HT-29 (cell line): ENCODE data around the gene CDT1. TPM values are rescaled to one million over a fixed set of nuclear protein-coding genes. Genes with fewer than 3 reads are reported as not detected.

ENCODE experiments used
- DNase-seq: peaks from one replicate; pipeline ENCODE4 v3.0.0-alpha.2; 2015; ENCODE audit warnings: low spot score
- total RNA-seq: library from RNA; depleted of rRNA; stranded (reverse); fragments of >200 nt; shearing (Covaris generic); gene quantifications from 2 replicates; pipeline ENCODE4 v1.2.3, GENCODE V29; 2014

Gene CDT1
- total RNA-seq, 1 experiment from 2014 or later = 146 TPM

DNA sequence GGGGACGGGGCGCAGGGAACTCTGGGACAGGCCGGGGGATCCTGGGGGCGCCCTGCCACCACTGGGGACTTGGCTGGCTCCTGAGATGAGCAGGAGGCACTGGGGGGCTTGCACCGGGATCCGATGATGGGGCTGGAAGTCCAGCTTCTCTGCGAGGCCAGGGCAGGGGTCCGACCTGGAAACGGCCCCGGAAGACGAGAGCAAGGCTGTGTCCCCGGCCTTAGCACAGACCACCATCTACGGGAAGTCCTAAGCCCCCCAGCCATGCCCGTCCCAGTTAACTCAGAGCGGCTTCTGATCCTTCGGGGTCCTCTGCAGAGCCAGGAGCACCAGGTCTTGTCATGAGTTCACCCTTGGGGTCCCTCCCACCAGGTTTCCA is 573 bp downstream of the CDT1 start:
- no peak for DNase-seq

DNA sequence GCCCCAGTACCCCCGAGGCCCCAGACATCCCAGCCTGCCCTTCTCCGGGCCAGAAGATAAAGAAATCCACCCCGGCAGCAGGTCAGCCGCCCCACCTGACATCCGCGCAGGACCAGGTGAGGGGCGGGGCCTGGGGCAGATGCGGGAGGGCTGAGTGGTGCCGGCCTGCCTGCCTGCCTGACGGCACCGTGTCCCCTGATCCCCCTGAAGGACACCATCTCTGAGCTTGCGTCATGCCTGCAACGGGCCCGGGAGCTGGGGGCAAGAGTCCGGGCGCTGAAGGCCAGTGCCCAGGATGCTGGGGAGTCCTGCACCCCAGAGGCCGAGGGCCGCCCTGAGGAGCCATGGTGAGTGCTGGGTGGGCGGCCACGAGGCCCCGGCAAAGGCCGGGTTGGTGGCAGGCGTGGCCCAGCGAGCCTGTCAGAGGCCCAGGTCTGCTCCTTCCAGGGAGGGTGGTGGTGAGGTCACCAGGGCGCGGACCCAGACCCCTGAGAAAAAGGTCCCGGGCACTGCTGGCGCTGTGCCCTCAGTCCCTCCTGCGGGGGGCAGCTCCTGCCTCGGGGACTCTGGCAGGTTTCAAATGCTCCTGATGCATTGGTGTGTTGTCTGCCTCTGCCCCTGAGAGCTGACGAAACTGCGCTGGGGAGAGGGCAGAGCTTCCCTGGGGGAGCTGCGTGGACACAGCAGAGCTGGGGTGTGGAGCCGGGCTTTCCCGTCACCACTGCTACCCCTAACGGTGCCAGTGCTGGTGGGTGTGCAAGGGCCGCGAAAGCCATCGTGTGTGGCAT is 1.2 kb downstream of the CDT1 start:
- peak; percentile 61 for DNase-seq

DNA sequence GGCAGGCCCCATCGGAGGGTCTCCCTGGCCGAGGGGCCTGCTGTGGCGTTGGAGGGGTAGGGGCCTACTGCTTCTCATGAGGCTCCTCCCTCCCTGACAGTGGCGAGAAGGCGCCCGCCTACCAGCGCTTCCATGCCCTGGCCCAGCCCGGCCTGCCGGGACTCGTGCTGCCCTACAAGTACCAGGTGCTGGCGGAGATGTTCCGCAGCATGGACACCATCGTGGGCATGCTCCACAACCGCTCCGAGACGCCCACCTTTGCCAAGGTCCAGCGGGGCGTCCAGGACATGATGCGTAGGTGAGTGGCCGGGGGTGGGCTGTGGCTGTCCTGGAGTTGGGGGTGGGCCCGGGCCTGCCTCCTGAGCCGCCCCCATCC is 1.7 kb downstream of the CDT1 start:
- no peak for DNase-seq

DNA sequence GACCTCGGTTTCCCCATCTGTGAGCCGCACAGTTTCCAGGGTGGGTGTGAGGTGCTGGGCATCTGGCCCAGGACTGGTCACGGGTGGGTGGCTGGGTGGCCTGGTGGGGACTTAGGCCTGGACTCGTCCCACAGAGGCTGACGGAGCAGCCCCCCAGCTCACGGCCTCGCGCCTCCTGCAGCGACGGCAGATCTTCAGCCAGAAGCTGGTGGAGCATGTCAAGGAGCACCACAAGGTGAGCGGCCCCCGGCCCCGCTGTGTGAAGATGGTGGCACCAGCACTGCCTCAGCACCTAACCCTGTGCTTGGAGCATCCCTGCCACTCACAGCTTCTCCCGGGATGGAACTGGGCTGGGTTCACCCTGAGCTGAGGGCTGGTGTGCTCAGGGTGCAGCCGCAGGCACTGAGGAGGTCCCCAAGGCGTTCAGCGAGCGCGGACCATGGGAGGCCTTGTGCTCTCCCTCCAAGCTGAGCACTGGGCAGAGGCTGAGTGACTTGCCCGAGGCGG is 2.4 kb downstream of the CDT1 start:
- DNase-seq = no peak

DNA sequence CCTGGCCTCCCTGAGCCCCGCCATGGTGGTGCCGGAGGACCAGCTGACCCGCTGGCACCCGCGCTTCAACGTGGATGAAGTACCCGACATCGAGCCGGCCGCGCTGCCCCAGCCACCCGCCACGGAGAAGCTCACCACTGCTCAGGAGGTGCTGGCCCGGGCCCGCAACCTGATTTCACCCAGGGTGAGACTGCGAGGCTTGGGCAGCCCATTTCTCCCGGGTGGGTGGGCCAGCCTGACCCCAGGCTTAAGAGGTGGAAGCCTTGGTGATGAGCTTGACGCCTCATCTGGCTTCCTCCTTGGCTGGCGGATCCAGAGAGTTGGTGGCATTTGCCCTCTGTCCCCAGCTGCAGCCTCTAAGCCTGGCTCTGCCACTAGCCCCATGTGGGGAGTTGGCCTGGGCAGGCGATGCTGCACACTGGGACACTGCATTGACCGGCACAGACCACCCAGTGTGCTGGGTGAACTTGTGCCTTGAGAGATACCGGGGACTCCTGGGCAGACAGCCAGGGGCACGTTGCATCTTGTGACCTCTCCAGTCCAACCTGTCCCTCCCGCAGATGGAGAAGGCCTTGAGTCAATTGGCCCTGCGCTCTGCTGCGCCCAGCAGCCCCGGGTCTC is 3.0 kb downstream of the CDT1 start:
- no peak for DNase-seq

DNA sequence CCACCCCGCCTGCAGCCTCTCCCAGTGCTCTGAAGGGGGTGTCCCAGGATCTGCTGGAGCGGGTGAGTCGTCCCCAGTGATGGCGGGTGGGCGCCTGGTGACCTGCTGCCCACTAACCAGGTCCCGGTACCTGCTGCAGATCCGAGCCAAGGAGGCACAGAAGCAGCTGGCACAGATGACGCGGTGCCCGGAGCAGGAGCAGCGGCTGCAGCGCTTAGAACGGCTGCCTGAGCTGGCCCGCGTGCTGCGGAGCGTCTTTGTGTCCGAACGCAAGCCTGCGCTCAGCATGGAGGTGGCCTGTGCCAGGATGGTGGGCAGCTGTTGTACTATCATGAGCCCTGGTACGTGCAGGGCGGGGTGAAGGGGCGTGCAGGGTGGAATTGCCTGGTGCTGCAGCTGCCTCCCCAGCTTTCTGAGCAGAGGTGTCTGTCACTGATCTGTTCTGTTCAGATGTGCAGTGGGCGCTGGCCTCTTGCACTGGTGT is 3.6 kb downstream of the CDT1 start:
- DNase-seq = no peak

DNA sequence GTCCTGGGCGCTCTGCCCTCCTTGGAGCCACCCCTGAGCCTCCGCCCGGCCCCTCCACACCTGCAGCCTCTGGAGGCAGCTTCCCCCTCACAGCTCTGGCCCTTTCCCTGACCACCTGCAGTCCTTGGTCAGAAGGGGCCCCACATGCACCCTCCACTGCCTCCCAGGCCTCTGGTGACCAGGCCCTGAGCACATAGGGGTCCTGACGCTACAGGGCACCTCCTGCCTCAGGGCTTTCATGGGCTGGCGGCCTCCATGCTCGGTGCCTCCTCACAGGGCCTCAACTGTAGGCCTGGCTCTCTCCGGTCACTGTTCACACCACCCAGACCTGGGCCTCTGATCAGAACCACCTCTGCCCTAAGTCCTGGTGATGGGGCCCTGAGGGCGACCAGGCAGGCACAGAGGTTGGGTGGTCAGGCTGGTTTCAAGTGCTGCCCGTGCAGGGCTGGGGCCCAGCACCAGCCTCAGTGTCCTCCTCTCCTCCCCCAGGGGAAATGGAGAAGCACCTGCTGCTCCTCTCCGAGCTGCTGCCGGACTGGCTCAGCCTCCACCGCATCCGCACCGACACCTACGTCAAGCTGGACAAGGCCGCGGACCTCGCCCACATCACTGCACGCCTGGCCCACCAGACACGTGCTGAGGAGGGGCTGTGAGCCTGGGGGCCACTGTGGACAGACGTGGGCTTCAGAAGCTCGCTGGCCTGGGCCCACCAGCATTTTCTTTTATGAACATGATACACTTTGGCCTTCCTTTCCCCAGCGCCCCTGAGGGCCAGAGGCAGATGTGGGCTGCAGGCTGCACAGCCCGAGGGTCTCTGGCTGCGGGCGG is 4.3 kb downstream of the CDT1 start:
- no peak for DNase-seq

DNA sequence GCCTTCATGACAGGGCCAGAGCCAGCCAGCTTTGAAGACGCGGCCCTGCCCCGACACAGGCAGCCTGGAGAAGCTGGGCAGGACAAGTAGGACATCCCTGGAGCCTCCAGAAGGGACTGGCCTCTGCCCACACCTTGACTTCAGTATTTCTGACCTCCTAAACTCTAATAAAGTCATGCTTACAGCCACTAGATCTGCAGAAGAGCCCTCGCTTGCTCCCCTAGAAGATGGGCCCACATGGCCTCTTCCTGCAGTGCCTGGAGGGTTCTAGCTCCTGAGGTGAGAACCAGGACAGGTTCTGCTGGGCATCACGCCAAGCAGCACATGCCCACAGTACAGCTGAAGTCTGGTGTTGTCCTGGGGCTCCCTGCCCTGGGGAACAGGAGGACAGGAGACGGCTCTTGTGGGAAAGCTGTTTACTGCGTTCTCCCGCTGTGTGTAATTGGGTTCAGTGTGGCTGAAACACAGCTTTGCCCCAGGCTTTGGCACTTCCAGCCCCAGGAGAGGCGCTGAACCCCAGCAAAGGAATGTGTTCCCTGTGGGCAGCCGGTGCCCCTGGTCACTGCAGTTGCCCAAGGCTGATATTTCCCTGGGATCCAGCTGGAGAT is 5.6 kb downstream of the CDT1 start:
- DNase-seq = no peak

DNA sequence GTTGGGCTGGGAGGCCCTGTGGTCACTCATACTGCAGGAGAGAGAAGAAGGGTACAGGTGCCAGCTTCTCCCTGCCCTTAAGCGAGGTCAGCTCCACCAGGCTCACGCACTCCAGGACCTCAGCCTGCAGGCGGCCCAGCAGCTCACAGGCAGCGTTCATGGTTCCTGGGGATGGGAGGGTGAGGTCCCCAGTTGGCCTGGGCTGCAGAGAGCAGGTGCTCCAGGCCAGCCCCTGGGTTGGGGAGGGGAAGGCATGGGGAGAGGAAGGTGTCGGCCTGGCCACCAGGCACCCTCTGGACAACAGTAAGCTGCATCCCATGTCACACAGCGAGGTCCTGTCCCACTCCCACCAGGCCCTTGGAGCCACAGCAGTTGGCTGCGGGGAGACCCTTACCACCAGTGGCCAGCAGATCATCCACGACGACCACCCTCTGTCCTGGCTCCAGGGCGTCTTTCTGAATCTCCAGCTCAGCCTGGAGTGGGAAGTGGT is 6.1 kb downstream of the CDT1 start:
- DNase-seq = no peak

DNA sequence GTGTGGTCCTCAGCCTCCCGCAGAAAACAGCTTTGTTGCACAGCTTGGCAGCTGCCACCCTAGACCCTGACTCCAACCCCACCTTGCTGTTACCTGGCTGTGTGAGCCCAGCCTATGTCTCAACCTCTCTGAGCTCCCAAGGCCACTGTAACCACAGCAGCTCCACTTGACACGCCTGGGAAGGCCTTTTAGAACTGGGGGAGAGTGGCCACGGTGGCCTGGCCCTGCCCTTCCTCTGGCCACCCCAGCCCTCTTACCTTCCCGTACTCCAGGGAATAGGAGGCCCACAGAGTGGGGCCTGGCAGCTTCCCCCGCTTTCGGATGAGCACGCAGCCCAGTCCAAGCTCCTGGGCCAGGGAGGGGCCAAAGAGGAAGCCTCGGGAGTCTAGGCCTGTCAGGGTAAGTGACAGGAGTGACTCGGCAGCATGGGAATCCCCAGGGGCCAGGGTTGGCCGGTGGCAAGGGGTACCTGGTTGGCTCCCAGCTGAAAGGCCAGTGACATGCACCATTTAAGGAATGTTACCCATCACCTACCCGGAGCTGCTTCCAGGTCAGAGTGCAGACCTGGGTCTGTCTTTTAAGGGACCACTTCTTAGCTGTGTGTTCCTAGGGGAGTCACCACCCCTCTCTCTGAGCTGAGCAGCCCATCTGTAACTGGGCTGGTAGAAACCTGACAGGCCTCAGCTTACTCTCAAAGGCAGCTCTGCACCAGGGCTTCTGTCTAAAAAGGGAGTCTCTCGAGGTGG is 6.8 kb downstream of the CDT1 start:
- no peak for DNase-seq

DNA sequence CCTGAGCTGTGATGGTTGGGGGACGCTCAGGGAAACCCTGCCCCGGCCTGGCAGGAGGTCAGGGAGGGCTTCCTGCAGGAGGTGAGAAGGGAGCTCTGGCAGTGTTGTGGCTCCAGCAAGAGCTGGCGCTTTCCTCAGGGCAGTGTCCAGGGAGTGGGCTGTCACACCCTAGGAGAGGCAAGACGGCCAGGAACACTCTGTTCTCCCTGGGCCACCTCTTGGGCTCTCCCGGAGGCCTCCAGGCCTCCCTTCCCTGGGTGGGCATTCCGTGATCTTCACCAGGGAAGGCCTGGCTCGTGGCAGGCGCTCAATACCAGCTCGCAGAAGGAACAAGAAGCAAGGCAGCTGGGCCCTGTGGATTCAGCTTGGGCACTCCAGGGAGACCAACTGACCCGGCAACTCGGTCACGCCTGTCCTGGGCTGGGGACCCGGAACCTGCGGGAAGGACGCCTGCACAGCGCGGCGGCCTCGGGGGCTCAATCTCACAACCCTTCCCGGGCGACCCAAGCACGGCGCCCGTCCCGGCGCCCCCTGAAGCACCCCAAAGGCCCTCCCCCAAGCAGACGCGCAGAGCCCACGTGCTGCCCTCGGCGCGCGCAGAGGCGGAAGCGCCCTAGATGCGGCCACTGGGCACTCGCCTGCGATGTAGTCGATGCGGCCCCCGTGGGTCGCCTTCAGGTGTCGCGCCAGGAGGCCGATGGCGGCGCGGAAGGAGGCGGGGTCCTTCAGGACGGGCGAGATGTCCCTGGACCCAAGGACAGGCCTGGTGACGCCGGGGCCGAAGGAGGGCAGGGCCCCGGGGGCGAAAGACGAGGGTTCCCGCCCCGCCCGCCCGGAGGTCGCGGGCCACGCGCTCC is 7.6 kb downstream of the CDT1 start:
- DNase-seq = peak; percentile 74

DNA sequence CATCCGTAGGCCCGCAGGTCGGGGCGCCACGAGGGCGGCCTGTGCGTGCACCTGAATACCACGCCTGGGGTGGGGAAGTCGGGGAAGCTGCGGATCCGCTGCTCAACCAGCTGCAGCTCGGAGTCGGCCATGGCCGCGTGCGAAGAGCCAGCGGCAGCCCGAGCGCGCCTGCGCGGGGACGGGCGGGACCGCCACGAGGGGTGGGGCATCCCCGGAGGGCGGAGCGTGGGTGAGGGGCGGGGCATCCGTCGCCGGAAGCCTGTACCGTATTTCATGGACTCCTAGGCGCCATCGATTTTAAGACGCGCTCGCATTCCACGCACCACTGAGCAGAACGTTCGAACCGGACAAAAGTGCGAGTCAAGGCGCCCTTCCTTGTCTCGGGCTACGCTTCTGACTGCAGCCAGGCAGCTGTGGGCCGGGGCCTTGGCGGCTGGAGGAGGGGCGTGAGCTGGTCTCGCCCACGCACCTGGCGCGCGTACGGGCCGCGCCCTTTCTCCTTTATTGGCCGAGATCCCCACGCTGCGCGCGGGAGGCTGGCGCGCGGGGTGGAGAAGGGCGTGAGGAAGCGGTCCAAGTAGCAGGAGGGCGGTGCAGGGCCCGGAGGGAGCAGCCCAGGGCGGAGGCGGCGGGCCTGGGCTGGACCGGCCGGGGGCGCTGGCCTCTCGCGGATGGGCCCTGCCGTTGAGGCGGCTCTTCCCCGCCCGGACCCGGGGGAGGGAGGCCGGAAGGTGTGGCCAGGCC is 8.4 kb downstream of the CDT1 start, which contains the start of gene APRT:
TSS of gene APRT (minus strand) at position 160 of the 744 bp plus-strand sequence. CDS start at position 131, 29 bp downstream.
- DNase-seq = peak; percentile 92

DNA sequence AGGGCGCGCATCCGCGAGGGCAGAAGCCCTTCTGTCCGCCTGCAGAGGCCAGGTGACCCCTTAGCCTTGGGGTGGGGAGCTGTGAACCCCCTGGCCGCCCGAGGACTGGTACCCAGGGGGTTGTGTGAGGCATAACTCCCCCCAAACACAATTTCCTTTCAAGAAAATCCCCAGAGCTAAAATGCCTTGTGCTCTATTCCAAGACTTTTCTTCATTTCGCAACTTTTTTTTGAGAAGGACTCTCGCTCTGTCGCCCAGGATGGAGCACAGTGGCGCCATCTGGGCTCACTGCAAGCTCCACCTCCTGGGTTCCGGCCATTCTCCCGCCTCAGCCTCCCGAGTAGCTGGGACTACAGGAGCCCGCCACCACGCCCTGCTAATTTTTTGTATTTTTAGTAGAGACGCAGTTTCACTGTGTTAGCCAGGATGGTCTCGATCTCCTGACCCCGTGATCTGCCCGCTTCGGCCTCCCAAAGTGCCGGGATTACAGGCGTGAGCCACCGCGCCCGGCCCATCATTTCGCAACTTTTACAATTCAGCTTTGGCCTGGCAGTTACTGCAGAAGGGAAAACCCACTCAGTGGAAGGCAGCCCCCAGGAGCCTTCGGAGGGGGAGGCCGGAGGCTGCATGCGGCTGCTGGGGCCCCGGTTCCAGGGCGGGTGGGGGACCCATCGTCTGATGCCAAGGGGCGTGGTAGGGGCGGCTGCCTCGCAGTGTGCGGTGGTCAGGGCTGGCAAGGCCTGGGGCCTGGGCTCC is 9.1 kb downstream of the CDT1 start:
- peak; percentile 55 for DNase-seq

DNA sequence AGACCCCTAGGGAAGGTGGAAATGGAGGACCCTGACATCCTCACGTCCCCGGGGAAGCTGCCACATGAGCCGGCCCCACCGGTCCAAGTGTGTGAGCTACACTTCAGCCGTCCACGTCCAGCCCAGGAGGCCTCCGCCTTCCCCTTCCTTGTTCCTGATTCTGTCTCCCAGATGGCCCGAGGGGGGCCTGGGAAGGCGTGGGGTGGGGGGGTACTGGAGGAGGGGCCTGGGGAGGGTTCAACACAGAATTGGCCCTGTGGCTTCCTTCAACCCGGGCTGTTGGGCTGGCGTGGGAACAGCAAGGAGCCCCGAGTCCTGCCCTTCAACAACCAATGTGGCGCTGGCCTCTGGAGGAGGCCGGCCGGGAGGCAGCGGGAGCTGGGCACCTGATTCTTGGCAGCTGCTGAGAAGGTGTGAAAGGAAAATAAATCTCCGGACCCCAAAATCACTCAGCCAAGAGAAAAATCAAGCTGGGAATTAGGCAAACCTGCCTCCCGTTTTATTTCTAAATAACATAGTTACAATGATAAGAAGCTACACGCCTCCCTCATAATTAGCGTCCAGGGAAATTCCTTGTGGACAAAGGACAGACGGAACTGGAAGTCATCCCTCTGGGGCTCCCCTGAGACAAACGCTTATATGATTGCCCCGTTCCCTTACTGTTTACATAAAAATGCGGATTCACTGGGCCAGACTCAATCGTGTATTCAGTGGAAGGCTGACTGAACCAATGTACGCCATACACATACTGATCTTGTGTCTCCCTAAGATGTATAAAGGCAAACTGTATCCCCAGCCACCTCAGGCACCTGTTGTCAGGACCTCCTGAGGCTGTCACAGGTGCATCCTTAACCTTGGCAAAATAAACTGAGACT is 9.9 kb downstream of the CDT1 start:
- no peak for DNase-seq

DNA sequence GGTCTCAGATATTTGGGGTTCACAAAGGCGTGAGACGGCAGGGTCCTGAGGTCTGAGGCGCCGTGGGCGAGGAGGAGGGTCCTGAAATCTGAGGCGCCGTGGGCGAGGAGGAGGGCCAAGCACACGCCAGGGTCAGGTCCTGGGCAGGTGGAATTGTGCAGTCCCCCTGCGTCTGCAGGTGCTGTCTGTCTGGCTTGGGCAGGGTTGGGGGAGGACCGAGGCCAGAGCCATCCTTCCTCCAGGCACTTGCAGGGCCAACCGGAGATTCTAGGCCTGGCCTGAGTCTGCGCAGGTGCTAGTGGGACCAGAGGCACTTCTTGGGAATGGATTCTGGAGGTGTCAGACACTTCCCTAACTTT is 10.5 kb downstream of the CDT1 start:
- DNase-seq = no peak

DNA sequence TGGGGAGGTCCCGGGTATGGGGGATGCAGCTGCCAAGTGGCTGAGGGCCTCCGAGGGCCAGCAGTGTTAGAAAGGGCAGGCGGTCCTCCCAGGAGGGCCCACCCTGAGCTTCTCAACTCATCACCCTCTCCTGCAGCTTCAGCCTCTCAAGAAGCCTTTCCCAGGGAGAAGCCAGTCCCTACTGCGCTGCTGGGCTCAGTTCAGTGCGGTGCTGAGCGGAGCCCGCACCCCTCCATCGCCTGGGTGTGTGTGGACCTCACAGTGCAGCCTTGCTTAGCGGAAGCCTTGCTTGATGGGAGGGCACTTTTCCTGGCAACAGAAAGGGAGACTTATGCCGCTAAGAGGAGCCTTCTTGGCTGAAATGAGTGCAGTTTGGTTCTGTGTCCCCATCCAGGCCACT is 11.6 kb downstream of the CDT1 start:
- no peak for DNase-seq

DNA sequence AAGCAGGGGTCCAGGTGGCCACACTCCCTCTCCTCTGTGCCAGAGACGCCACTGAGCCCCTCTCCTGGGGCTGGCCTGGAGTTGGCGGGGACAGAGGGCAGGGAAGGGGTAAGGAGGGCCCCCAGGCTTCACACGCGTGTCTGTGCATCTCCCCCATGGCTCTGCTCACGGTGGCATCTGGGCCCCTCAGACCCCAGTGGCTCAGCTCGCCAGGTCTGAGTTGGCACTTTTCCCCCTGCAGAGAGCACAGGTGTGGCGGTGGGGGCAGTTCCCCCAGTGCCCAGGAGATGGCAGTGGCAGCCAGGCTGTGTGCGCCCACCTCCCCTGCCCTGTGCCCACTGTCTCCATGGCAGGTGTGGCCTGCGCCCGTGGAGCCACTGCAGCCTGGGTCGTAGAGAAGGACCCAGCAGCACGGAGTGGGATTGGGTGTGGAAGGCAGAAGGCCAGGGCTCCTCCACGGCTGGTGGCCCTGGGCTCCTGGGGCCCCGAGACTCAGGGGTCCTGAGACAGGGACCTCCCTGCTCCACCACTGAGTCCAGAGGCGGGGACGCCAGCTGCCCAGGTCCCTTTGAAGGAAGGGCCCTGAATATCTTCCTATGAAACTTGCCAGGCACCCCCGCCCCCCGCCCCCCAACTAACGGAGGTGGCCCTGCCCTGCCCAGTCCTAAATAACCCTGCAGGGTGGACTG is 12.5 kb downstream of the CDT1 start:
- DNase-seq = peak; percentile 71
